Measurements from ENCODE around the gene PRRT1.

PRRT1 gene

DNA sequence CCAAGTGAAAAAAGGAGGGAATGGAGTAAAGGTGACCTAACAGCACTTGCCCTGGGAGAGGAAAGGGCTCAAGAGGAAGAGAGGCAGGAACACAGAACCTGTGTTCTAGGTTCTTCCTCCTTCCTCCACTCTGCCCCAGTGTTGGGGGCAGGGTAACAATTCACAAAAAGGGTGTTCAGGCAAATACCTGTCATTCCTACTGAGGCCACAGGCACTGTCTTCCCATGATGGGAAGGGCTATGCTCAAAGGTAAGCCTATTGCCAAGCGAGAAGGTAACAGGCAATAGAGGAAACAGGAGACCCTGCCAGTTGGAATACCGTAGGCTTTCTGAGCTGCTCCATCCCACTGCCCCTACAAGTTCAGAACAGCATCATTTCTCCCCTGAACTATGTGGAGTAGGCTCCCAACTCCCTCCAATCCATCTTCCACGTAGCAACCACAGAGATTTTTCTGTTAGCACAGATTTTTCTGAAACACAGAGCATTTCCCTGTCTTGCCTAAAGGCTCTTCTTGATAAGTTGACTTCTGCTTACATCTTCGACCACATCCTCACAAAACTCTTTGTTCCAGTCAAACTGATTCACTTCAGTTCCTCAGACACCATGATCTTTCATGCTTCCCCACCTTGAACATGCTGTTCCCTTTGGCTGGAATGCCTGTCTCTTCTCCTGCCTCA, 21.4 kb upstream of the PRRT1 start:
- no peak for DNase-seq

DNA sequence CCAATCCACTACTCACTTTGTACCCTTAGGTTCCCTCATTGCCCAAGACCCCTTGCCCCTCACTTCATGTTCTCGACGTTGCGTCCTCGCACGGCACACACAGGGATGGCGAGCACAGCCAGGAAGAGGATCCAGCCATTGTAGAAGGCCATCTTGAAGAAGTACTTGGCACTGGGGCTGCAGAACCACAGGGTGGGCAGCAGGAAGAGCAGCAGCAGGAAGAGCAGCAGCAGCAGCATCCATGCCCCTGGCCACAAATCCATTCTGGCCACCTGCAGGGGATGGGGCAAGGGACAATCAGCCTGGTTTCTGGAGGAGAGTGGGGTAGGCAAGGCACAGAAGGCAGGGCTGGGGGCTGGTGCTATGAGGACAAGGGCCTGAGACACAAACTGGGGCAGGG, 19.5 kb upstream of the PRRT1 start:
- no peak for DNase-seq

DNA sequence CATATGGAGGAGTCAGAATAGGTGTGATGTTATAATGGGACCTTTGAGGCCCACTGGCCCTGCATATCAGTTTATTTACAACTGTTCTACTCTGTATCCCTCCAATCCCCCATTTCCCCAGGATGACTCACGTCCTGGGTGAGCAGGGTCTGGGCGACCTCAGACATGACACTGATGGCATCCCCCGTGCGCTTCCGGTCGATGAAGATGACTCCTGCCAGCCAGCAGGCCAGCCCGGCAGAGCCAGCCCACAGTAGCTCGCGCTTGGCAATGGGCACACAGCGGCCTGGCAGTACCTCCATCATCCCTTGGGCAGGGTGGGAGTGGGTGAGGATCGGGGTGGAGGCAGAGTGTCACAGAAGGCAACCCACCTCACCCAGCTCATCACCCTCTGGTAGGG, 18.6 kb upstream of the PRRT1 start:
- no peak for DNase-seq

DNA sequence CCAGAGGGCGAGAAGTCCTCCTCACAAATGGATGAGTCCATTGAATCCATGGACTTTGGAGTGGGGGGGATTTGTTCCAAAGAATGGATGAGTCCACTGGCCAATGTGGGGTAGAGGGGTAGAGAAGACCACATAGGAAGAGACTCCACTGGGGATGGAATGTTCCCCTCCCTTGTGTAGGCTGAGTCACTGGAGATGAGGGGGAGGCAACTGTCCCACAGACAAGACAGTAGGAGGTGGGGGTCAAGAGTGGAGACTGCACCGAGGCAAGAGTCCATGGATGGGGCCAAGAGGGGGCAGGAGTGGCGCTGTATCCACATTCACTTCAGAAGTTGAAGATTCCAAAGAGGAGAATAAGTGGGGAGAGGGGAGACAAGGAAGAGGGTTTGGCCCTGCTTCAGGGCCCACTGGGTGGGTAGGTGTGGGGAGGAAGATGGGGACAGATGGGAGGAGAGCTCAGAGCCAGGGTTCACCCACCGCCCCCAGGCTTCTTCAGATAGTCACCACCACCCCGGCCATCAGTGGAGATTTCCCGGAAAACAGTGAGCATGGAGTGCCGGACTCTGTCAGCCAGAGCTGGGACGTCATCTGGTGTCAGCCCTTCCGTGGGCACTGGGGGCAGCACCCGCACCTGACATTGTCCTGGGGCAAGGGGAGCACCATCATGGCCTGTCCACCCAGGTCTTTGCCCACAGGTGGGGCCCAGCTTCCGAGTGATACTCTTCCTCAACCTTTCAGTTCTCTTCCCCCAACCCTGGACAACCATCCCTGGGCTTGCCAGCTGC, 17.3 kb upstream of the PRRT1 start:
- no peak for DNase-seq

DNA sequence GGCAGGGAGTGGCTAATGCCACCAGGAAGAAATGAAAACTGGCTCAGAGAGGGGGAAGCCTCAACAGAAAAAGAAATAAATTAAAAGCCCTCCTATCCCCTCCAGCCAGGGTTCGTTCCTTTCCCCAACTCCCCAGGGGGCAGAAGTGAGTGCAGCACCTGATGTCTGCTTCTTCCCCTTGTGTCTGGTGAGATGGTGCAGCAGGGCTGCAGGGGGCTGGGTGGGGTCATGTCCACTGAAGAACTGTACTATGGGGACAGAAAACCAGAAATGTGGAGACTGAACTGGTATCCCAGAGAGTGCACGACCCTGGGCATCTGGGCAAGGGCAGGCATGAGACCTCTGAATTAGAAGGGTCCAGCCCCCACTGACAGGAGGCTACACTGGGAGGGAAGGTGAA, 16.6 kb upstream of the PRRT1 start:
- peak; percentile 59 for DNase-seq

DNA sequence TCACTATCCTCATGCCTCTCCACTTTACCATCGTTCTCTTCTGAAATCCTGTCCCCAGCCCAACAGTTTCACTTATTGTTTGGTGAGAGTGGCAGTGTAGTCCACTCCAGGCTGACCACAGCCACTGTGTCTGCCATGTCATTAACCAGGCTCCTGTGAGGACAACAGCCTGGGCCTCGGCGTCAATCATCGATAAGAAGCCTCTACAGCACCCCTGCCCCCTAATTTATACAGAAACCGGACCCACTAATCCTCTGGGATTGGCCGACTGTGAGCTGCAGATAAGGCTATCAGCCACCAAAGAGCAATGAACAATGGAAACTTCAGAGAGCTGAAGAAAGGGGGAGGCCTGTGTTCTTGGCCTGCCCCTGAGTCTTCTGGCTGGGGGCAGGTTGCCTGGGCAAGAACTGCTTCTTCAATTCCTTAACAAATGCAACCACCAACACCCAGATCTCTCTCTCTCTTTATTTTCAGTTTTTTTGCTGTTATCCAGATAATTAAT, 16.1 kb upstream of the PRRT1 start:
- DNase-seq: peak; percentile 97

DNA sequence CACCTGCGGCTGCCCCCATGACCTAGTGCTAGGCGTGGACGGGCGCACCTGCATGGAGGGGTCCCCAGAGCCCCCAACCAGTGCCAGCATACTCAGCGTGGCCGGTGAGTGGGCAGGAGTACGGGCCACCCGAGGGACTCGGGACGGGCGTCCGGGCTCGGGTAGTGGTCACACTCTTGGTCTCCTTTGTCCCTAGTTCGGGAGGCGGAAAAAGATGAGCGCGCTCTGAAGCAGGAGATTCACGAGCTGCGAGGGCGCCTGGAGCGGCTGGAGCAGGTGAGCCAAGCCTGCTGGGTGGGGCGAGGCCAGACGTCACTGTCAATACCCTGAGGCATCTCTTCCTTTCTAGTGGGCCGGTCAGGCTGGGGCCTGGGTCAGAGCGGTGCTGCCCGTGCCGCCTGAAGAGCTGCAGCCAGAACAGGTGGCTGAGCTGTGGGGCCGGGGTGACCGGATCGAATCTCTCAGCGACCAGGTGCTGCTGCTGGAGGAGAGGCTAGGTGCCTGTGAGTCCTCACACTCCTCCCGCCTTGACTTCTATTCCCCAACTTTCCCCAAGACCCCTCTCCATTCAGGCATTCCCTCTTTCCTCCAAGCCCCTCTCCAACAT, 15.5 kb upstream of the PRRT1 start:
- no peak for DNase-seq

DNA sequence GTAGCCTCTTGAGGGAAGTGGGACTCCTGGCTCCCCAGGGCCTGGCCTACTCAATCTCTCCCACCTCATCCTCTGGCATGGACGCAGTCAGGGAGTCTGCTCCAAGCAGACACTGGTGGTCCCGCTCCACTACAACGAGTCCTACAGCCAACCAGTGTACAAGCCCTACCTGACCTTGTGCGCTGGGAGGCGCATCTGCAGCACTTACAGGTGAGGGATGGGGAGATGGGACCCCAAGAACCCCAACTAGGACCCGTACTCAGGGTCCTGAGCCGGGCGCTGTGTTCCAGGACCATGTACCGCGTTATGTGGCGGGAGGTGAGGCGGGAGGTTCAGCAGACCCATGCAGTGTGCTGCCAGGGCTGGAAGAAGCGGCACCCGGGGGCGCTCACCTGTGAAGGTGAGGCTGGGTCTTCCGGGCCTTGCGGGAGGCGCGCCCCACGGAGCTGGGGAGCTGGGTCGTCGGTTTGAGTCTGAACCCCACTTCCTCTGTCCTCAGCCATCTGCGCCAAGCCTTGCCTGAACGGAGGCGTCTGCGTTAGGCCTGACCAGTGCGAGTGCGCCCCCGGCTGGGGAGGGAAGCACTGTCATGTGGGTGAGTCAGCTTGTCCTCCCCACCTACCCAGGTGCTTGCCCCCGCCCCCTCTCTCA, 14.8 kb upstream of the PRRT1 start:
- DNase-seq: peak; percentile 44

DNA sequence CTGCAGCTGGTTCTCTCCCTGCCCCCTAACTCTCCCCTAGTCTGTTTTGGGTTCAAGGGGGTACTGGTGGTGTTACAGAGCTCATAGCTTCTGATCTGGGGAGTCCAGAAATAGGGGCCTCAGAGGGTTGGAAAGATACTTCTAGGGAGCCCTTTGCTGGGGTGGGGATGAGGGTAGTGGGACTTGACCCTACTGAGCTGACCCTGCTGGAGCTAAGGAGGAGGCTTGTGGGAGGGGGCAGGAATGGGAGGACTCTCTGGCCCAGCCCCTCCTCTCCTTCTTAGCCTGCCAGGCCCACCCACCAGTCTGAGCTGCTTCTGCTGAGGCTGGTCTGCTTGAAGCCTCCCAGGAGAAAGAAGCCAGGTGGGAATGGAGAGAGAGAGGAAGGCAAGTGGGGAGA, 12.6 kb upstream of the PRRT1 start, which contains the start of gene EGFL8:
EGFL8 (plus strand) TSS at position 301 of the 400 bp plus-strand sequence. CDS start 1,571 bp downstream, outside the sequence.
- DNase-seq: no peak

DNA sequence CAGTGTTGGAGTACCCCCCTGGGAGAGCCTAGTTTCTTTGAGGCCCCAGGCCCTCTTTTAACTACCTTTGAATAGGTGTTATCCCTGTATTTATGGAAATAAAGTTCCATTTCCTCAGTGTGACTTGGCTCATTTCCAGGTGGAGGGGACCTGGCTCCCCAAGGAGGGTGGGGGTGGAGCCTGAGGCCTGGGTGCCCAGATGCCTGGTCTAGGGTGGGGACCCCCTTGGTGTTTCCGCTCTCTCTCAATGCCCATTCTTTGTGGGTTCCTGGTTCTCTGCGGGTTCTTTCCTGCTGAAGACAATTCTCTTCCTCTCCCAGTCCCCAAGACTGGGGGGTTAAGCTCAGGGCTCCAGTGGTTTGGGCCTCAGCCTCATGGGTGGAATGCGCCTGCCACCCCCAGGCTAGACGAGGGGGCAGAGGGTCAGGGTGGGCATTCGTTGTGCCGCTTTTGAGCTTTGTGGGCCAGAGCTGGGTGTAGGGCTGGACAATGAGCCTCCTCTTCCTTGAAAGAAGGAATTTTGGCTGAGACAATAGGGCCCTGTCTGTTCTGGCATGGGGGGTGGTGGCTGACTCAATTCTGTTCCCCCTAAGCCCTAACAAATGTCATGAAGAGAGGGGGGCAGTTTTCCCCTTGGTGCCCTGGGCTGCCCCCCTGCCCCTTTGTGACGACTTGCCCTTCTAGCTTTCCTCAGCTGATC, 12.0 kb upstream of the PRRT1 start:
- no peak for DNase-seq

DNA sequence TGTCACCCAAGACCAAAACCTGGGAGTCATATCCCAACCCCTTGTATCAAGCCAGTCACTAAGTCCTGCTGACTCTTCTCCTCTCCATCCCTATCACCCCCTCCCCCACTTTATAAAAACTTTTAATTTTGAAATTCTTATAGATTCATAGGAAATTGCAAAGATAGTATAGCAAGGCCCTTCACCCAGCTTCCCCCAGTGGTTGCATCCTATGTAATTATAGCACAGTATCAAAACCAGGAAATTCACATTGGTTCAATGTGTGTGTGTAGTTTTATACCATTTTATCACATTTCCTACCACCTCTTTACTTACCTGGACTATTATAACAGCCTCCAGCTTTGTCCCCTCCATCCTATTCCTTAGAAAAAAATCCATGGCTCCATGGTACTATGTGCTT, 6.3 kb upstream of the PRRT1 start:
- no peak for DNase-seq

DNA sequence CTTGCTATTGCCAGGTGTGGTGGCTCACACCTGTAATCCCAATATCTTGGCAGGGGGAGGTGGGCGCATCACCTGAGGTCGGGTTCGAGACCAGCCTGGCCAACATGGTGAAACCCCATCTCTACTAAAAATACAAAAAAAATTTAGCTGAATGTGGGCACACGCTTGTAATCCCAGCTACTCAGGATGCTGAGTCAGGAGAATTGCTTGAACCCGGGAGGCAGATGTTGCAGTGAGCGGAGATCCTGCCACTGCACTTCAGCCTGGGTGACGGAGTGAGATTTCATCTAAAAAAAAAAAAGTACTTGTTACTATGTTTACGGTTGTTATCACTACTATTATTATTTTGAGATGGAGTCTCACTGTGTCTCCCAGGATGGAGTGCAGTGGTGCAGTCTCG, 5.2 kb upstream of the PRRT1 start:
- no peak for DNase-seq

DNA sequence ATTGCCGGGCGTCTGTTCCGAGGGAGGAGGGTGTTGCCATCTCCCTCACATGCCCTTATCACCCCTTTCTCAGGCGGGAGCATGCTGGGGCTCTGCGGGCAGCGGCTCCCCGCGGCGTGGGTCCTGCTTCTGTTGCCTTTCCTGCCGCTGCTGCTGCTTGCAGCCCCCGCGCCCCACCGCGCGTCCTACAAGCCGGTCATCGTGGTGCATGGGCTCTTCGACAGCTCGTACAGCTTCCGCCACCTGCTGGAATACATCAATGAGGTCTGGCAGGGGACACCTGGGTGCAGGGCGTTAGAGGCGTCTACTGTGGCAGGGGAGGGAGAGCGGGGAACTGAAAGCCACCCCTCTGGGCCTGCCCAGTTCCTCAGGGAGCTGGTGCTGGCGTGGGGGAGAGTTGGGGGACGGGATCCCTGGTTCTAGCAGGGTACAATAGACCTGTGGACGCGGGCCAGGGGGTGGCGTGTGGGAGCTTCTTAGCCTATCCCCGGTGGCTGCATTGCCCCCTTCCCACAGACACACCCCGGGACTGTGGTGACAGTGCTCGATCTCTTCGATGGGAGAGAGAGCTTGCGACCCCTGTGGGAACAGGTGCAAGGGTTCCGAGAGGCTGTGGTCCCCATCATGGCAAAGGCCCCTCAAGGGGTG, 2.9 kb upstream of the PRRT1 start:
- no peak for DNase-seq

DNA sequence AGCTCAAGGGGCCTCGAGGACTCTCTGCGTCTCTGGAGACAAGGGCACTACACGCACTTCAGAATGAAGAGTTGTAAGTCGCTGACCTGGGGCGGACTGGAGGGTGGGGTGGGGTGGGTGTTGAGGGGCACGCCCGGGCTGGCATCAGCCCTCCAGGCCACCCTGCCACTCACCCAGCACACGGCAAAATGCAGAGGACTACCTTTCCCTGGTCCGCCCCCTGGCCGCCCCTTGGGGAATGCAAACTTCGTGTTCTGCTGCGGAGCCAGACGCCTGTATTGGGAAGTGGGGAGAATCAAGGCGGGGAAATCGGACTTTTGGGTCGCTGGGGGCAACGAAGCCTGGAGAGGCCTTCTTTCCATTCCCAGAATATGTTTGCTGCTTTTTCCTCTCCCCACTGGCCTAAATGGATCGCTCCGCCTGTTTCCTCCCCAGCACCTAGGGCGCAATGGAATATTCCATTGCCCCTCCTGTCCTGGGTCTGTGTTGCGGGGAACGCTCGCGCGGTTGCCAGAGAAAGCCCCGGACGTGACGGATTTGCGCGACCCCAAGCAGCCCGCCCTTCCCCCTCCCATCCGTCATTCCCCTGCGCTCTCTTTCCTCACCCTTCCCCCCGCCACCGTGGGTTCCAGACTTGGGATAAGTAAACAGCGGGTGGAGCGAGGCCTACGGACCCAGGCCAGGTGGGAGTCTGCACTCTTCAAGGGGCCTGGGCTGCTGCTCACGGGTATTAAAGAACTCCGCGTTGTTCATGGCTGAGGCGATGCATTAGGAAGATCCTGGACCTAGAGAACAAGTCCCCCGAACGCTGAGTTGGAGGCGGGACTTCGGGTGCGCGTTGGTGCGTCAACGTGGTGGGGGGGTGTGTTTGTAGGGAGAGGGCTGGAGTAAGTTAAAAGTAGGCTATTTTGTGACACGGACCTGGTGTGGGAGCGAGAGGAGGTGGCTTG, 2.1 kb upstream of the PRRT1 start, which contains the start of gene PPT2:
PPT2 (plus strand) TSS at position 578 of the 950 bp plus-strand sequence. CDS start 454 bp downstream, outside the sequence.
- DNase-seq: peak; percentile 96

DNA sequence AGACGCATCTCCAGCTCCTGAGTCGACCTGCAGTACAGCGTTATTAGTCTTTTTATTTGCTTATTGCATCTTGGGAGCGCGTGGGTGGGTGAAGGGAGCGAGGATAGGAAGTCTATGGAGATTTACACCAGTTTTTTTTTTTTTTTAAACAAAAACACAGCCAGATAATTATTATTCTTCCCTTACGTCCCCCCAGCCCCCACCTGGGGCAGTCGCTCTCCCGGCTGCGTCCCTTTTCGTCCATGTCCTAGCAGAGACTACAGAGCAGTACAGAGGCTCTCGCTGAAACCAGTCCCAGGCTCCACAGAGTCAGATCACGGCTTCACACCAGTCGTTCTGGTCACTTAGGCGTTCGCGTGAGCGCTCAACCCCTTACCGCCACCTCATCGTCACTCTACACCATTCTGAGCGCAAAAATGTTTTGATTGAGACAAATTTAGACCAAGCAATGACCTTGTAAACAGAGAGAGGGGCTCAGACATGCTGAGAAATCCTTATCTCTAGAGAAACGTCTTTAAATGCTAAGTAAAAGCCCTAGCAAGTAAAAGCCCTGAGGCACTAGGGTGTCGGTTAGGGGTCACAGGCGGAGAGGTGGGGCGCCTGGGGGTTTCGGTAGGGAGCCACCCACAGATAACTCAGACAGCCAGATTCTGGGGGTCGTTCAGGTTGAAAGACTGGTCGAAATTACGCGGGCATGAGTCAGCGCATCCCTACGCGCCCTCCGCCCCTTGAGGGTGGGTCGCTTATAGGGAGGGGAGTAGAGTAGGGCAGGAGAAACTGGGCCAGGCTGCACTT, 1.2 kb upstream of the PRRT1 start:
- no peak for DNase-seq

DNA sequence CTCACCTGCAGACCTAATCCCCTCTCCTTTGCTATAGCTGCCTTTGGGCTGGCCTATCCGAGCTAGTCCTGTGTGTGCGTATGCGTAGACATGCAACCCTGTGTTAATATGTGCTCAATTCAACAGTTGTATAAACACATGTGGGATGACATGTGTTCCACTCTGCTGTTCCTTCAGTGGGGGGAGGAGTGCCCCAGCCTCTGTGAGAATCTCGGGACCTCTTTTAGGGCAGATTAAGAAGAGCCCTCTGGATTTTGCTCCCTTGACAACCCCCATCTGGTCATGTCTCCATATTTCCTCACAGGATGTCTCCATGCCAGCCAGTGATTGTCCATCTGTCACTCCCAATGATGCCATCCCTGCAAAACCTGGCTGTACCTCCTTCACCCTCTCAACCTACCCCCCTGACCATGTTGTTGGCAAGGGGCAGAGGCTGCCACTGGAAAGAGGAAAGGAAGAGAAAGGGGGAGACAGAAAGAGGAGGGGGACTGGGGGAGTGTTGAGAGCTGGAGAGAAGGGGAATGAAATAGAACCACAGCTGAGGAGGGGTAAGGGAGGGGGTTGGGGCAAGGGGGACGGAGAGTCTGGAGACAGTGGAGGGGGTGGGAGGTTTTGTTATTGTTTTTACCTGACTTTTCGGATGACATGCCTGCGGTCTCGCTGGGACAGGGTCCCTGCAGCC, 417 bp downstream of the PRRT1 start:
- no peak for DNase-seq

DNA sequence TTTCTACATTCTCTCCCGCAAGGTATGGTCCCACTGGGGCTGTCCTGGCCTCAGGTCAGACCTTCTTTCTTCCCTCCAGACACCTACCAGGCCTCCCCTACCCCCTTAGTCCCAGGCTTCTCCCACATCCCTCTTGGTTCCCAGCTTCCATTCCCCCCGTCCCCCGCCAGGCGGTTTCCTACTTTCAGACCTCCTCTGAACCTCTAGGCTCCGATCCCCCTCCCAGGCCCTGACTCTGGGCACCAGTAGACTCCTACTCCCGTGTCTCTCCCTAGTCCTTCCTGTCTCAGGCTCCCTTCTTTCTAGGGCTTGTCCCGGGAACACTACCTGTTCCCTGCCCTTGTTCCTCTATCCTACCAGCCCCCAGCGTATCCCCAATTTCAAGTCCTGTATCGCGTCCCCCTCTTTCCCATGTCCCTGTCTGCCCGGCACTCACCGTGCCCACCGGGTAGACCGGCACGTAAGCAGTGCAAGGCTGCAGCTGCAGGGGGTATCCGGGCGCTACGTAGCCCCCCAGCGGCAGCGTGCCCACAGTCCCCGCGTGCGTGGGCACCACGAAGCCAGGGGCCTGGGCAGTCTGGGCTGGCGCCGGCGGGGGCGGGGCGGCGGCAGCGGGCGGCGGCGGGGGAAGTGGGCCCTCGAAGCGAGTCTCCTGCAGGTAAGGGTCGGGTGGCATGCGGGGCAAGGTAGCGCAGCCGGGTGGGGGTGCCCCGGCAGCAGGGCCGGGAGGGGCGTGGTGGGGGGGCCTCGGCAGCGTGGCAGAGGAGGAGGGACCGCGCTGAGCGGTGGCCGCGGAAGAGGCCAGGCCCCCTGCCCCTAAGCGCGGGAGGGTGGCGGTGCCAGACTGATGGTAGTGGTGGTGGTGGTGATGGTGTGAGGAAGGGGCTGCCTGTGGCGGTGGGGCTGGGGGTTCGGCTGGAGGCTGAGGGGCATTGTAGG, 1.5 kb downstream of the PRRT1 start:
- DNase-seq: no peak

DNA sequence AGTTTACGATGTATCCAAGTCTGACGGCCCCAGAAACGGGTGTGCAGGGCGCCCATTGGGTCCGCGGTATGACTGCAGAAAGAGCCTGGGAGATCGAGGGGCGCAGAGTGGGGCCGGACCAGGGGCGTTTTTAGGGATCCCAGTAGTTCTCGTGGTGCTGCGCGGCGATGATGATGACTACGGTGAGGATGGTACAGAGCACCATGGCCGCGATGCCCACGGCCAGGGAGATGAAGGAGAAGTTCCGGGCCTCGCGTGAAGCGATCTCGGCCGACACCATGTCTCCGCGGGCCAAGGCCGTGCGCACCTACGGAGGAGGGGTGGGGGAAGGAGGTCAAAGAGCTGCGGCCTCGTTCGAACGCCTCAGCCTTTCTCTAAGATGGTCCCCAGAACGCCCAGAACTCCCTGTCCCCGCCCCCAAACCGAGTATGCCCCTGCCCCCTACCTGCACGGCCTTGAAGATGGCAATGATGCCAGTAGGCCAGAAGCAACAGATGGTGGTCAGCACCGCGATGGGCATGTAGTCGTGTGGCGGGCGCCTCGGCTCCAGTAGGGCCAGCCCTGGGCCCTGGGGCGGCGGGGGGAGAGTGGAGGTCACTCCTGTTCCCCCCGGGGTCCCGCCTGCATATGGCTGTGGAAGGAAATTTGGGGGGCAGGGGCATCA, 2.5 kb downstream of the PRRT1 start:
- no peak for DNase-seq
